HL-60/S4 treated with phorbol 12-myristate 13-acetate at 8.2 ng/mL for 4 days and 3 days (cell line): ENCODE data around the gene TLR3.
"Not testable (repeated sequence)": the region's sequence is repeated elsewhere in the genome, so short reads cannot be mapped to it uniquely, and the experiment has no call there.

Experiments used
- in situ Hi-C: fragments of 300-500 bp; cut with MboI; formaldehyde crosslinking; loops from 2 replicates; pipeline ENCODE4 v1.15.0; 2022; ENCODE audit warnings: low sequenced_read_pairs

TLR3 gene

GRCh38 chr4:186068581-186069348 is at the start of gene TLR3:
Gene TLR3, plus strand, starts transcription at chr4:186069156. Its CDS starts 7,464 bp downstream, at chr4:186076620.
- in situ Hi-C loops = no loop called here

GRCh38 chr4:186019269-186019668 is 49.7 kb upstream of the TLR3 start:
- in situ Hi-C loops = no loop called here

DNA sequence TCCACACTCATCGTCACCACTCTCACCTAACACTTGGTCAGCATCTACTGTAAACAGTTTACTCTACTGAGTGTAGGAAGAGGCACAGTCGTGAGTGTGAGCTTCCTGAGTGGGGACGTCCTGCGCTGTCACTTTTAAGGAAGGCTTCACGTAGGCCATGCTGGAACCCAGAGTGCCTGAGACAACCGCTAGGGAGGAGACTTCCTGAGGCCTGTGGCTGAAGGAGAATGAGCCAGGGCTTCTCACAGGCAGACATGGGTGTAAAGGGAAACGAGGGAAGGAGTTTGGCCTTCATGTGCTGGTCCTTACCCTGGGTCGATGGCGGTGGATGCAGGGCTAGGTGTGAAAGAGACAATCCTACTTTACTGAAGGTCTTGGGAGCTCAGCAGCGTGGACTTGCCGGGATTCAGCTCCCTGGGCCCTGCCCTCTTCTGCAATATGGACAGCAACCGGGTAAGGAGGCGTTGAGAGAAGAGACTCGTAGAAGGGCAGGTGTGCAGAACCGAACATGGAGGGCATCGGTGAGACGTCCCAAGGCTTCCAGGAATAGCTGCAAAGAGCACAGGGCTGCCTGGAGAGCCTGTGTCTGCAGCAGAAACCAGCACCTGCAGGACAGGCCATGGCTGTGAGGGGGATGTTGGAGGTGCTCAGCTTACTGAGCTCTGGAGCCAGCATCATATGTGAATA is 48.7 kb upstream of the TLR3 start:
- in situ Hi-C loops = no loop called here

GRCh38 chr4:186020793-186021407 is 48.1 kb upstream of the TLR3 start:
- in situ Hi-C loops = no loop called here

GRCh38 chr4:186021461-186022167 is 47.3 kb upstream of the TLR3 start:
- in situ Hi-C loops = no loop called here

- in situ Hi-C loops = no loop called here
Measured at GRCh38 chr4:186023975-186024374, 45.0 kb upstream of the TLR3 start.

- in situ Hi-C loops = no loop called here
Measured at GRCh38 chr4:186024637-186025407, 44.1 kb upstream of the TLR3 start.

GRCh38 chr4:186025408-186025690 is 43.6 kb upstream of the TLR3 start:
- in situ Hi-C loops = no loop called here

DNA sequence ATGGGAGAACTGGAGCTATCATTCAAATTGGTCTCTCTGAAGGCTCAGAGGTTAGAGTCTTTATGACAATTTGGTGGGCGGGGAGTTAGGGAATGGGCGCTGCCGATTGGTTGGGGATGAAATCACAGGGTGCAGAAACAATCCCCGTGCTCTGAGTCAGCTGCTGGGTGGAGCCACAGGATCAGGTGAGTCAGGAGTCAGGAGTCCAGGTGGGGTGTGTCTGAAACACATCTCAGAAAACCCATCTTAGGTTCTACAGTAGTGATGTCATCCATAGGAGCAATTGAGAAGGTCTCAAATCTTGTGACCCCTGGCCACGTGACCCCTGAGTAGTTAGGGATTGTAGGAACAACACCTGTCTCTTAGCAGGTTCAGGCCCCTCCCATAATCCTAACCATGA is 41.6 kb upstream of the TLR3 start:
- in situ Hi-C loops = no loop called here

DNA sequence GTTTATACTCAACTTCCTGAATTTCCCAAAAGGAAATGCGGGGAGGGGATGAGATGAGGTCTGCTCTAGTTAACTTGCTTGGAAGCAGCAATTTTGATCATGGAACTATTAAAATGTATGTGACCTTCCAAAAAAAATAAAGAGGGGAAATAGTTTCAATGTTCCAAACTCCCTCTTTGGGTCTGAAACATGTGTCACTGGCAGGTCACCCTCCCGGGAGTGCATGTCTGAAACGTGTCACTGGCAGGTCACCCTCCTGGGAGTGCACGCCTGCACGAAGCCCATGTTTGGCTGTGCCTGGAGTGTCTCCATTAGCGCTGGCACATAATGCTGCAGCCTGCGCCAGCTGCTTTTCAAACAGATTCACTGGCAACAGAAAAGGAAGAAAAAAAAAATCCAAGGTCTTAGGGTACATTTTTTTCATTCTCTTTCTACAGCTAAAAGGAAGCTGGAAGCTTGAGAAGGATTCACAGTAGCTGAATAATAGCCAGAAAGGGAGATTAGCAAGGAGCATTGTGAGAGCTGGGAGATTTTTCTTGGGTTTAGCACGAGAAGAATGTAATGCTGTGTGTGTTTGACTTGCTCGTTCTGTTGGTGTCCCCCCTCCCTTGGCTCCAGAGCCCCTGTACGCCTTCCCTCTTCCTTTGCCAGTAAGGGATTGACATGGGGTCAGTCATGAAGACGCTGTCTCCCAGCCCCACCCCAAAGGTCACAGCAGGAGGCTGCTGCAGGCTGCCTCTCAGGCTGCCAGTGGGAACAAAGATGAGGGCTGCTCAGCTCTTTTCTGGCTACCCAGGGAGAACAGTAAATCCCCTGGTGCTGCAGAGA is 39.2 kb upstream of the TLR3 start:
- in situ Hi-C loops = no loop called here

DNA sequence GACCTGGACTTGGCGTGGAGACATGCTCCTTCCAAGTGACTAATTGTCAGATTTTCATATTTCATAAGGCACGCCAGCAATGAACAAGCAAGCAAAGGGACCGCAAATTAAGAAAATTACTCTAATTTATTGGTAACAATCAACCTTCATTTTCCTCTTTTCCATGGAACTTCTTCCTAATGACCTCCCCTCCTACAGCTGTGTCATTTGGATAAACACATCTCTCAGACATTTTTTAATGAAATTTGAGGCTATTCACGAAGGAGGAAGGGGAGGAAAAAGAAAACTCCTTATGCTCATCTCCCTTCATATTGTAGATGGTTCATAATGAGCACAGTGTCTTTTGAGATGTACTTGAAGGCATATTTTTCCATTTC is 38.6 kb upstream of the TLR3 start:
- in situ Hi-C loops = no loop called here

DNA sequence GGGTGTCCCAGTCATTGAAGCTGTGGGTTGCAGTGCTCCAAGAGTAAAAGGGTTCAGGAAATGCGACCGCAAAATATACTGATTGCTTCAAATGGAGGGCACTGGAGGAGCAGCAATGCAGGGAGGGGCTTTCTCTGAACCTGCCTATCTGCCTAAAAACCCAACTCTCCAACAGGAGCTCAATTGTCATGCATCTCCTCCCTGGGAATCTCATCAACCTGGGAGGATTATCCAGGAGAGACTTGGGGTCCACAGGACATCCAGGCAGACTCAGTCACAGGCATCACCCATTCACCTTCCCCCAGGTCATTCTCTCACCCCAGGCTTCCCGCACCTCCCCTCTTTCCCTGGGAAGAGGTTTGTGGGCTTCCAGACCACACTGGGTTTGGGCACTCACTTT is 38.2 kb upstream of the TLR3 start:
- in situ Hi-C loops = no loop called here

DNA sequence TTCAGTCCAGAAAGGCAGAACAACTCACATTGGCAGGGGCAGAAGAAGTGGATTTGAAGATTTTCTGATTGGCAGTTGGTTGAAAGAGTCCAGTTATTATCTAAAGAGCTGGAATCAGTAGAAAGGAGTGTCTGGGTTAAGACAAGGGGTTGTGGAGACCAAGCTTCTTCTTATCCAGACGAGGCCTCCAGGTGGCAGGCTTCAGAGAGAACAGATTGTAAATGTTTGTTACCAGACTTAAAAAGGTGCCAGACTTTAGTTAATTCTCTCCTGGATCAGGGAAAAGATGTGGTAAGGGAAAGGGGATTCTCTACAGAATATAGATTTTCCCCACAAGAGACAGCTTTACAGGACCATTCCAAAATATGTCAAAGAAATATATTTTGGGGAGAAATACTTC is 36.7 kb upstream of the TLR3 start:
- in situ Hi-C loops = no loop called here

DNA sequence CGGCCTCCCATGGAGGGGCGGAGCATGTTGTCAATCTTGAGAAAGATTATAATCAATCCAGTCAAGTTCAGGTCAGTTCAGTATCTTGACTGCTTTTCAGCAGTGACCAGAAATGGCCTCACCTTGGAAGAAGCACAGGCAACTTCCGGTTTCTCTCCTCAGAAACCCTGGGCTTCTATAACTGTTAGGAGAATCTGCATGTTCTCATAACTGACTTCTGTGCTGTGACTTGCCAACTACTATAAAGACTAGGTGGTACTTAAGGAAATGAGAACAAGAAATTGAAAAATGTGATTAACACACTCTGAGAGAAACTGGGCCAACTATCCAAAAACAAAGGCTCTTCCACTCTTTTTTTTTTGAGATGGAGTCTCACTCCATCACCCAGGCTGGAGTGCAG is 35.9 kb upstream of the TLR3 start:
- in situ Hi-C loops = no loop called here

DNA sequence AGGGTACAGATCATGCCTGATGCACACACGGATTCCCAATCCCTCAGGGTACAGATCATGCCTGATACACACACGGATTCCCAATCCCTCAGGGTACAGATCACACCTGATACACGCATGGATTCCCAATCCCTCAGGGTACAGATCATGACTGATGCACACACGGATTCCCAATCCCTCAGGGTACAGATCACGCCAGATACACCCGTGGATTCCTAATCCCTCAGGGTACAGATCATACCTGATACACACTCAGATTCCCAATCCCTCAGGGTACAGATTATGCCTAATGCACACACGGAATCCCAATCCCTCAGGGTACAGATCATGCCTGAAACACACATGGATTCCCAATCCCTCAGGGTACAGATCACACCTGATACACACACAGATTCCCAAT is 34.3 kb upstream of the TLR3 start:
- in situ Hi-C loops = not testable (repeated sequence)

- in situ Hi-C loops = no loop called here
Measured at GRCh38 chr4:186036976-186037581, 31.9 kb upstream of the TLR3 start.

- in situ Hi-C loops = no loop called here
Measured at GRCh38 chr4:186037692-186038658, 31.0 kb upstream of the TLR3 start.

GRCh38 chr4:186039697-186040096 is 29.3 kb upstream of the TLR3 start:
- in situ Hi-C loops = no loop called here

DNA sequence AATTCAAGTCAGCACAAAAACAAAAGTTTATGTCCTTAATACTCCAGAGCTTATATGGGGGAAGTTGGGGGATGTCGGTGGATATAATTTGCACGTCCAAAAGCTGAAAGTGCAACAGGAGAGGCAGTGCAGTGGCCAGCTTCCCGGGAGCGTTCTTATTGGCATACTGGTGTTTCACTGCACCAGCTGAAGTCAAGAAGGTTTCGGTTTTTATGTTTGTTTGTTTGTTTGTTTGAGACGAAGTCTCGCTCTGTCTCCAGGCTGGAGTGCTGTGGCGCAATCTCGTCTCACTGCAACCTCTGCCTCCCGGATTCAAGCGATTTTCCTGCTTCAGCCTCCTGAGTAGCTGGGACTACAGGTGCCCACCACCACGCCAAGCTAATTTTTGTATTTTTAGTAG is 28.6 kb upstream of the TLR3 start:
- in situ Hi-C loops = no loop called here
